ENCODE data around the gene YAF2.

YAF2 gene

GRCh38 chr12:42172441-42173210 is 65.4 kb downstream of the YAF2 start:
- TF ChIP-seq CTCF (IDR thresholded peaks at IDR 0.05; ENCODE audit: low read depth, low read length, poor library complexity, severe bottlenecking) (no peak), EZH2phosphoT487 (IDR thresholded peaks at IDR 0.05; ENCODE audit: borderline replicate concordance, low read length) (no peak)
- no peak overlapping the region for H3K27ac ChIP-seq (ENCODE audit: low read depth, low read length)
- no peaks in the 10 kb centered on the region for H3K79me2 ChIP-seq (ENCODE audit: control insufficient read depth, low read length)

GRCh38 chr12:42167711-42168110 is 70.3 kb downstream of the YAF2 start:
- Histone ChIP-seq H3K9me3 (ENCODE audit: control insufficient read depth, insufficient read depth, low read length) (no peaks in the 10 kb centered on the region), H3K79me2 (ENCODE audit: control insufficient read depth, low read length) (no peaks in the 10 kb centered on the region), H3K4me2 (ENCODE audit: low read length) (no peak overlapping the region), H3F3A (ENCODE audit: control insufficient read depth, insufficient read depth) (no peaks in the 10 kb centered on the region), H3K27me3 (ENCODE audit: control insufficient read depth, low read length) (no peaks in the 10 kb centered on the region), H3K36me3 (ENCODE audit: control insufficient read depth, low read length) (no peaks in the 10 kb centered on the region), H4K20me1 (ENCODE audit: control insufficient read depth, insufficient read depth, low read depth, low read length) (no peaks in the 10 kb centered on the region), H3K4me3 (ENCODE audit: low read length) (no peak overlapping the region), H3K4me1 (ENCODE audit: control insufficient read depth, low read length) (peaks cover 13% of the 10 kb centered on the region), H3K9me2 (replicated peaks; ENCODE audit: control insufficient read depth, low read length) (no peaks in the 10 kb centered on the region), H3K27ac (ENCODE audit: low read depth, low read length) (no peak overlapping the region)
- no peak for TF ChIP-seq EZH2phosphoT487 (IDR thresholded peaks at IDR 0.05; ENCODE audit: borderline replicate concordance, low read length)
- no peak for TF ChIP-seq CTCF (IDR thresholded peaks at IDR 0.05; ENCODE audit: low read depth, low read length, poor library complexity, severe bottlenecking)

More at GRCh38 chr12:42172441-42173210, 65.4 kb downstream of the YAF2 start:
- Histone ChIP-seq H3K4me3 (ENCODE audit: low read length) (no peak overlapping the region), H3K9me2 (replicated peaks; ENCODE audit: control insufficient read depth, low read length) (no peaks in the 10 kb centered on the region), H3K4me2 (ENCODE audit: low read length) (no peak overlapping the region), H3K9me3 (ENCODE audit: control insufficient read depth, insufficient read depth, low read length) (no peaks in the 10 kb centered on the region), H3F3A (ENCODE audit: control insufficient read depth, insufficient read depth) (no peaks in the 10 kb centered on the region), H4K20me1 (ENCODE audit: control insufficient read depth, insufficient read depth, low read depth, low read length) (no peaks in the 10 kb centered on the region), H3K4me1 (ENCODE audit: control insufficient read depth, low read length) (peaks cover 9% of the 10 kb centered on the region), H3K36me3 (ENCODE audit: control insufficient read depth, low read length) (no peaks in the 10 kb centered on the region), H3K27me3 (ENCODE audit: control insufficient read depth, low read length) (no peaks in the 10 kb centered on the region)

GRCh38 chr12:42166501-42166900 is 71.5 kb downstream of the YAF2 start:
- no peaks in the 10 kb centered on the region for H3K9me2 ChIP-seq (replicated peaks; ENCODE audit: control insufficient read depth, low read length)
- no peaks in the 10 kb centered on the region; the same call in 1 of the 2 replicates for H3K36me3 ChIP-seq (ENCODE audit: control insufficient read depth, low read length)
- no peaks in the 10 kb centered on the region for H3K79me2 ChIP-seq (ENCODE audit: control insufficient read depth, low read length)
- no peak overlapping the region for H3K4me3 ChIP-seq (ENCODE audit: low read length)
- no peaks in the 10 kb centered on the region for H3K9me3 ChIP-seq (ENCODE audit: control insufficient read depth, insufficient read depth, low read length)
- no peaks in the 10 kb centered on the region for H3K27me3 ChIP-seq (ENCODE audit: control insufficient read depth, low read length)
- no peak overlapping the region for H3K4me2 ChIP-seq (ENCODE audit: low read length)
- H3K4me1 ChIP-seq (ENCODE audit: control insufficient read depth, low read length): peaks cover 17% of the 10 kb centered on the region
- TF ChIP-seq EZH2phosphoT487 (IDR thresholded peaks at IDR 0.05; ENCODE audit: borderline replicate concordance, low read length): no peak
- no peak for TF ChIP-seq CTCF (IDR thresholded peaks at IDR 0.05; ENCODE audit: low read depth, low read length, poor library complexity, severe bottlenecking)
- H4K20me1 ChIP-seq (ENCODE audit: control insufficient read depth, insufficient read depth, low read depth, low read length): no peaks in the 10 kb centered on the region
- no peak overlapping the region for H3K27ac ChIP-seq (ENCODE audit: low read depth, low read length)
- H3F3A ChIP-seq (ENCODE audit: control insufficient read depth, insufficient read depth): no peaks in the 10 kb centered on the region
